ENCODE data around the gene MTHFSD. TPM values are rescaled to one million over a fixed set of nuclear protein-coding genes. Genes with fewer than 3 reads are reported as not detected.

Gene MTHFSD
- total RNA-seq, 1 experiment from 2014 or later, result 4.7 TPM

DNA sequence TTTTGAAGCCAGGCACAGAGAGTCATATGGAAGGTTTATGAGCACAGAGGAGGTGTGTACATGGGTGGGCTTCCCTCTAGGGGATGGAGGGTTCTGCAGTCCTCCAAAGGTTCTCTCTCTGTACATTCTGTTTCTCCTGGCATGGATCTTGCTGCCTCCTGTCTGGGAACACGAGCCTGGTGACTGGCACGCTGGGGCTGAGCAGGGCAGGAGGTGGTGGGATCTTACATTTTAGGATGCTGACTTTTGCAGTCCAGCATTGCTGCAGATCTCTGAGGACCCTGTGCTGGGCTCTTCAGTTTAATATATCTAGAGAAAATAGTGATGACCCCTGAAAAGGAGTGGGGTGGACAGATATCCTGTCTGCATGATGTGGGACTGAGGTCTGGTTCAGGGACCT lies 46.3 kb upstream of the MTHFSD start:
- H2BK20ac ChIP-seq (ENCODE audit: low read depth, low read length, poor library complexity, severe bottlenecking), result no peak overlapping the region
- H4K8ac ChIP-seq (replicated peaks; ENCODE audit: insufficient read length, low read depth, low read length), result no peak overlapping the region
- H3K23me2 ChIP-seq (ENCODE audit: insufficient read length, low read depth, low read length, poor library complexity, severe bottlenecking), result no peaks in the 10 kb centered on the region
- no peak overlapping the region for H3T11ph ChIP-seq (ENCODE audit: low read length)
- Mint-ChIP-seq H3K4me3 (no peak overlapping the region), H3K4me1 (no peaks in the 10 kb centered on the region), H3K36me3 (ENCODE audit: insufficient read depth in 1 of 3, low read depth in 3 of 3) (no peaks in the 10 kb centered on the region; a peak in 1 of 7 replicates), H3K27ac (no peak overlapping the region), H3K27me3 (ENCODE audit: low read depth) (peaks cover 19% of the 10 kb centered on the region), H3K9me3 (no peaks in the 10 kb centered on the region)
- H3K18ac ChIP-seq (ENCODE audit: insufficient read length, low read depth, low read length), result no peak overlapping the region
- WGBS (ENCODE audit: extremely low coverage, insufficient read length, low lambda C conversion rate), result no CpG with 5 or more reads among the region's 2 CpGs
- H2BK5ac ChIP-seq (ENCODE audit: insufficient read length, low read length), result no peak overlapping the region
- H2BK15ac ChIP-seq (ENCODE audit: low read depth, low read length), result no peak overlapping the region
- H3K27ac ChIP-seq (ENCODE audit: insufficient read length, low read depth, low read length), result no peak overlapping the region
- H2BK120ac ChIP-seq (ENCODE audit: low read depth, low read length, poor library complexity, severe bottlenecking), result no peak overlapping the region
- H2AFZ ChIP-seq (ENCODE audit: low read length), result no peak overlapping the region
- H4K5ac ChIP-seq (ENCODE audit: insufficient read length, low read depth, low read length), result no peak overlapping the region
- H3K9ac ChIP-seq (ENCODE audit: extremely low read depth, insufficient read length, low read length), result no peak overlapping the region
- no peak overlapping the region for H3K4ac ChIP-seq (ENCODE audit: low read depth, low read length)
- H2BK12ac ChIP-seq (ENCODE audit: insufficient read length, low read depth, low read length), result no peak overlapping the region
- no peak for DNase-seq
- no peaks in the 10 kb centered on the region for H4K20me1 ChIP-seq (ENCODE audit: control insufficient read depth, insufficient read depth, insufficient read length)
- H3K23ac ChIP-seq (ENCODE audit: insufficient read length, low read depth, low read length), result no peak overlapping the region
- no peak overlapping the region for H3K4me2 ChIP-seq (ENCODE audit: insufficient read depth, insufficient read length, low read length)
- no peaks in the 10 kb centered on the region for H3K27me3 ChIP-seq (ENCODE audit: insufficient read depth, low read length)
- TF ChIP-seq, protein P1, sequence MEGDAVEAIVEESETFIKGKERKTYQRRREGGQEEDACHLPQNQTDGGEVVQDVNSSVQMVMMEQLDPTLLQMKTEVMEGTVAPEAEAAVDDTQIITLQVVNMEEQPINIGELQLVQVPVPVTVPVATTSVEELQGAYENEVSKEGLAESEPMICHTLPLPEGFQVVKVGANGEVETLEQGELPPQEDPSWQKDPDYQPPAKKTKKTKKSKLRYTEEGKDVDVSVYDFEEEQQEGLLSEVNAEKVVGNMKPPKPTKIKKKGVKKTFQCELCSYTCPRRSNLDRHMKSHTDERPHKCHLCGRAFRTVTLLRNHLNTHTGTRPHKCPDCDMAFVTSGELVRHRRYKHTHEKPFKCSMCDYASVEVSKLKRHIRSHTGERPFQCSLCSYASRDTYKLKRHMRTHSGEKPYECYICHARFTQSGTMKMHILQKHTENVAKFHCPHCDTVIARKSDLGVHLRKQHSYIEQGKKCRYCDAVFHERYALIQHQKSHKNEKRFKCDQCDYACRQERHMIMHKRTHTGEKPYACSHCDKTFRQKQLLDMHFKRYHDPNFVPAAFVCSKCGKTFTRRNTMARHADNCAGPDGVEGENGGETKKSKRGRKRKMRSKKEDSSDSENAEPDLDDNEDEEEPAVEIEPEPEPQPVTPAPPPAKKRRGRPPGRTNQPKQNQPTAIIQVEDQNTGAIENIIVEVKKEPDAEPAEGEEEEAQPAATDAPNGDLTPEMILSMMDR (conservative IDR thresholded peaks at IDR 0.05), result no peak
- H4K91ac ChIP-seq (ENCODE audit: insufficient read length, low read depth, low read length), result no peak overlapping the region
- no peaks in the 10 kb centered on the region for H3K79me2 ChIP-seq (ENCODE audit: insufficient read depth, low read length)
- H3K9me3 ChIP-seq (ENCODE audit: control insufficient read depth, low read depth, low read length), result no peaks in the 10 kb centered on the region
- no peak overlapping the region for H3K14ac ChIP-seq (ENCODE audit: insufficient read depth, low read length)
- no peak overlapping the region for H2AK5ac ChIP-seq (ENCODE audit: insufficient read length, low read length)
- no peak overlapping the region for H3K56ac ChIP-seq (ENCODE audit: insufficient read length, low read depth, low read length)
- H3K4me1 ChIP-seq (ENCODE audit: insufficient read depth, low read length), result no peaks in the 10 kb centered on the region
- H3K79me1 ChIP-seq (ENCODE audit: insufficient read depth, low read depth, low read length, poor library complexity, severe bottlenecking), result no peaks in the 10 kb centered on the region
